DND-41 (cell line): ENCODE measurements around the gene ERG.

Experiments
- CTCF ChIP-seq: IDR thresholded peaks from 2 replicates; pipeline ENCODE4 v1.5.1; 2012; ENCODE audit warnings: borderline replicate concordance, low read length, moderate library complexity, mild to moderate bottlenecking; ENCODE audit not compliant: poor library complexity, severe bottlenecking; ENCODE audit errors: extremely low read depth
- EZH2 ChIP-seq: IDR thresholded peaks from 3 replicates; pipeline ENCODE4 v1.6.1; 2012; ENCODE audit warnings: borderline replicate concordance, low read depth, mild to moderate bottlenecking, moderate library complexity, low read length, inconsistent platforms; ENCODE audit not compliant: severe bottlenecking

GRCh38 chr21:38356883-38357625, 141.2 kb downstream of the ERG start:
- TF ChIP-seq CTCF (no peak), EZH2 (no peak)
